HepG2 (cell line): ENCODE data around the gene SMIM12. TPM values are rescaled to one million over a fixed set of nuclear protein-coding genes. Genes with fewer than 3 reads are reported as not detected.

ENCODE experiments used
- BCL6 ChIP-seq: IDR thresholded peaks from 2 replicates; pipeline ENCODE4 v1.6.1; 2016; ENCODE audit warnings: missing genetic modification reagents, missing compliant biosample characterization
- CBX1 ChIP-seq: IDR thresholded peaks from one replicate; pipeline ENCODE4 v1.6.1; 2016; ENCODE audit warnings: antibody characterized with exemption, low read depth
- CREM ChIP-seq, 2 experiments: sonication (generic) in 1 of 2; formaldehyde crosslinking in 1 of 2; IDR thresholded peaks; 2 replicates each; pipeline versions ENCODE4 v1.4.0 to v1.6.1; 2016 to 2020; ENCODE audit warnings: antibody characterized with exemption in 1 of 2, mild to moderate bottlenecking in 1 of 2, missing genetic modification reagents in 1 of 2
- ERF ChIP-seq: IDR thresholded peaks from 2 replicates; pipeline ENCODE4 v1.6.1; 2018; ENCODE audit warnings: missing biosample characterization, missing genetic modification reagents
- FOXC1 ChIP-seq: sonication (generic); formaldehyde crosslinking; IDR thresholded peaks from 2 replicates; pipeline ENCODE4 v1.8.0; 2022; ENCODE audit warnings: mild to moderate bottlenecking, missing genetic modification reagents, borderline replicate concordance
- KDM5B ChIP-seq: sonication (generic); formaldehyde crosslinking; IDR thresholded peaks from 2 replicates; pipeline ENCODE4 v1.4.0; 2020; ENCODE audit warnings: missing genetic modification reagents, mild to moderate bottlenecking, borderline replicate concordance
- KLF15 ChIP-seq: sonication (generic); formaldehyde crosslinking; IDR thresholded peaks from 2 replicates; pipeline ENCODE4 v1.8.1; 2023; ENCODE audit warnings: borderline replicate concordance, mild to moderate bottlenecking, inconsistent platforms, missing genetic modification reagents, mixed read lengths
- MEIS1 ChIP-seq: sonication (generic); formaldehyde crosslinking; IDR thresholded peaks from 2 replicates; pipeline ENCODE4 v1.9.0; 2021; ENCODE audit warnings: mild to moderate bottlenecking, missing genetic modification reagents, moderate library complexity, borderline replicate concordance
- MXD1 ChIP-seq: sonication (generic); formaldehyde crosslinking; IDR thresholded peaks from 2 replicates; pipeline ENCODE4 v1.4.0; 2020; ENCODE audit warnings: mild to moderate bottlenecking, missing genetic modification reagents
- PATZ1 ChIP-seq: sonication (generic); formaldehyde crosslinking; IDR thresholded peaks from 2 replicates; pipeline ENCODE4 v1.4.0; 2020; ENCODE audit warnings: missing genetic modification reagents
- PHB2 ChIP-seq: fragments of 450-650 bp; IDR thresholded peaks from 2 replicates; pipeline ENCODE4 v1.6.1; 2018; ENCODE audit not compliant: partially characterized antibody
- ZFY ChIP-seq: sonication (generic); formaldehyde crosslinking; IDR thresholded peaks from 2 replicates; pipeline ENCODE4 v1.4.0; 2020; ENCODE audit warnings: missing genetic modification reagents
- ZNF20 ChIP-seq: sonication (generic); formaldehyde crosslinking; IDR thresholded peaks from 2 replicates; pipeline ENCODE4 v1.4.0; 2020; ENCODE audit warnings: mild to moderate bottlenecking, moderate library complexity, missing genetic modification reagents
- ZNF251 ChIP-seq: sonication (generic); formaldehyde crosslinking; IDR thresholded peaks from 2 replicates; pipeline ENCODE4 v1.9.0; 2021; ENCODE audit warnings: mild to moderate bottlenecking, missing genetic modification reagents
- ZNF713 ChIP-seq: sonication (generic); formaldehyde crosslinking; IDR thresholded peaks from 2 replicates; pipeline ENCODE4 v1.4.0; 2020; ENCODE audit warnings: mild to moderate bottlenecking, missing genetic modification reagents
- ZUFSP ChIP-seq: sonication (generic); formaldehyde crosslinking; IDR thresholded peaks from 2 replicates; pipeline ENCODE4 v1.9.0; 2021; ENCODE audit warnings: missing genetic modification reagents, mild to moderate bottlenecking, borderline replicate concordance
- polyA plus RNA-seq, 8 experiments: library from polyadenylated mRNA; depleted of rRNA in 3 of 8; stranded (reverse) in 7 of 8; unstranded in 1 of 8; fragments of >200 nt; fragmentation: Illumina TruSeq in 4 of 8; extraction: Trizol in 4 of 8; gene quantifications; 2 replicates each; pipeline versions ENCODE4 v1.2.1 to v1.2.3, GENCODE V29; 2011 to 2016; ENCODE audit warnings: low read depth in 4 of 8, missing spikeins in 1 of 8, mixed read lengths in 1 of 8; ENCODE audit not compliant: insufficient read depth in 1 of 8
- total RNA-seq, 5 experiments: library from RNA; depleted of rRNA; stranded (reverse); fragments of >200 nt; fragmentation: Illumina TruSeq; extraction: Trizol; gene quantifications; 2 replicates each; pipeline ENCODE4 v1.2.3, GENCODE V29; 2016; ENCODE audit warnings: low read depth in 1 of 5
- TF ChIP-seq, protein P1 (sequence below): sonication (generic); formaldehyde crosslinking; IDR thresholded peaks from 2 replicates; pipeline ENCODE4 v1.4.0; 2020; ENCODE audit warnings: missing genetic modification reagents
- TF ChIP-seq, protein P2 (sequence below): sonication (generic); formaldehyde crosslinking; IDR thresholded peaks from 2 replicates; pipeline ENCODE4 v1.4.0; 2020; ENCODE audit warnings: mild to moderate bottlenecking, missing genetic modification reagents

The SMIM12 gene
- total and polyA plus RNA-seq, 2 of the 13 experiments (the other 11 are each of a cell fraction or from before 2014, with no cell fraction given), result 20.1 to 41.3 TPM

GRCh38 chr1:34865981-34866761 lies 6.6 kb upstream of the SMIM12 start (continued):
- TF ChIP-seq CREM (IDR thresholded peaks at IDR 0.05), result no peak
- TF ChIP-seq CREM (CRISPR knock-in tag; IDR thresholded peaks at IDR 0.05), result no peak
- no peak for TF ChIP-seq FOXC1
- peak; percentile 41; the same call in 1 of the 2 replicates for TF ChIP-seq PATZ1 (CRISPR knock-in tag)
- TF ChIP-seq CBX1, result no peak
- TF ChIP-seq, protein P1, sequence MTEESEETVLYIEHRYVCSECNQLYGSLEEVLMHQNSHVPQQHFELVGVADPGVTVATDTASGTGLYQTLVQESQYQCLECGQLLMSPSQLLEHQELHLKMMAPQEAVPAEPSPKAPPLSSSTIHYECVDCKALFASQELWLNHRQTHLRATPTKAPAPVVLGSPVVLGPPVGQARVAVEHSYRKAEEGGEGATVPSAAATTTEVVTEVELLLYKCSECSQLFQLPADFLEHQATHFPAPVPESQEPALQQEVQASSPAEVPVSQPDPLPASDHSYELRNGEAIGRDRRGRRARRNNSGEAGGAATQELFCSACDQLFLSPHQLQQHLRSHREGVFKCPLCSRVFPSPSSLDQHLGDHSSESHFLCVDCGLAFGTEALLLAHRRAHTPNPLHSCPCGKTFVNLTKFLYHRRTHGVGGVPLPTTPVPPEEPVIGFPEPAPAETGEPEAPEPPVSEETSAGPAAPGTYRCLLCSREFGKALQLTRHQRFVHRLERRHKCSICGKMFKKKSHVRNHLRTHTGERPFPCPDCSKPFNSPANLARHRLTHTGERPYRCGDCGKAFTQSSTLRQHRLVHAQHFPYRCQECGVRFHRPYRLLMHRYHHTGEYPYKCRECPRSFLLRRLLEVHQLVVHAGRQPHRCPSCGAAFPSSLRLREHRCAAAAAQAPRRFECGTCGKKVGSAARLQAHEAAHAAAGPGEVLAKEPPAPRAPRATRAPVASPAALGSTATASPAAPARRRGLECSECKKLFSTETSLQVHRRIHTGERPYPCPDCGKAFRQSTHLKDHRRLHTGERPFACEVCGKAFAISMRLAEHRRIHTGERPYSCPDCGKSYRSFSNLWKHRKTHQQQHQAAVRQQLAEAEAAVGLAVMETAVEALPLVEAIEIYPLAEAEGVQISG (CRISPR knock-in tag), result peak; percentile 42
- no peak for TF ChIP-seq KLF15 (CRISPR knock-in tag)
- TF ChIP-seq, protein P2, sequence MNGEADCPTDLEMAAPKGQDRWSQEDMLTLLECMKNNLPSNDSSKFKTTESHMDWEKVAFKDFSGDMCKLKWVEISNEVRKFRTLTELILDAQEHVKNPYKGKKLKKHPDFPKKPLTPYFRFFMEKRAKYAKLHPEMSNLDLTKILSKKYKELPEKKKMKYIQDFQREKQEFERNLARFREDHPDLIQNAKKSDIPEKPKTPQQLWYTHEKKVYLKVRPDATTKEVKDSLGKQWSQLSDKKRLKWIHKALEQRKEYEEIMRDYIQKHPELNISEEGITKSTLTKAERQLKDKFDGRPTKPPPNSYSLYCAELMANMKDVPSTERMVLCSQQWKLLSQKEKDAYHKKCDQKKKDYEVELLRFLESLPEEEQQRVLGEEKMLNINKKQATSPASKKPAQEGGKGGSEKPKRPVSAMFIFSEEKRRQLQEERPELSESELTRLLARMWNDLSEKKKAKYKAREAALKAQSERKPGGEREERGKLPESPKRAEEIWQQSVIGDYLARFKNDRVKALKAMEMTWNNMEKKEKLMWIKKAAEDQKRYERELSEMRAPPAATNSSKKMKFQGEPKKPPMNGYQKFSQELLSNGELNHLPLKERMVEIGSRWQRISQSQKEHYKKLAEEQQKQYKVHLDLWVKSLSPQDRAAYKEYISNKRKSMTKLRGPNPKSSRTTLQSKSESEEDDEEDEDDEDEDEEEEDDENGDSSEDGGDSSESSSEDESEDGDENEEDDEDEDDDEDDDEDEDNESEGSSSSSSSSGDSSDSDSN, result peak; percentile 50; the same call in 1 of the 2 replicates
- TF ChIP-seq KDM5B (CRISPR knock-in tag), result peak; percentile 45; the same call in 1 of the 2 replicates
- no peak for TF ChIP-seq ZNF251 (CRISPR knock-in tag)
- no peak for TF ChIP-seq PHB2
- TF ChIP-seq MXD1, result peak; percentile 44; the same call in 1 of the 2 replicates
- TF ChIP-seq ERF, result peak; percentile 39; the same call in 1 of the 2 replicates
- TF ChIP-seq ZNF20 (CRISPR knock-in tag), result no peak
- no peak for TF ChIP-seq ZNF713 (CRISPR knock-in tag)
- 0 out of 2 replicates have a peak, but pooled peaks have one; percentile 26 for TF ChIP-seq BCL6 (CRISPR knock-in tag)
- TF ChIP-seq MEIS1, result peak; percentile 57
- no peak for TF ChIP-seq ZUFSP
- no peak for TF ChIP-seq ZFY (CRISPR knock-in tag)
